ENCODE data around the gene MEN1. TPM values are rescaled to one million over a fixed set of nuclear protein-coding genes. Genes with fewer than 3 reads are reported as not detected.

MEN1 gene
- total RNA-seq, 2 experiments from 2014 or later: 44.4 to 72.4 TPM

GRCh38 chr11:64832467-64833197 lies 22.3 kb upstream of the MEN1 start:
- CTCF ChIA-PET (ENCODE audit: unreplicated experiment): no interaction called here

GRCh38 chr11:64831411-64831891 lies 21.1 kb upstream of the MEN1 start:
- no peaks in the 10 kb centered on the region for H3K36me3 ChIP-seq (ENCODE audit: insufficient read depth, low read length)
- no TSS peak for BruUV-seq (replicated peaks)
- no peak for DNase-seq (ENCODE audit: low spot score)
- no peak overlapping the region for H3K4me2 ChIP-seq (ENCODE audit: low read length)
- H2AFZ ChIP-seq (ENCODE audit: low read length): no peak overlapping the region
- peaks cover 4% of the 10 kb centered on the region for H3K4me1 ChIP-seq (ENCODE audit: insufficient read depth, low read length, poor library complexity, severe bottlenecking)
- H3K27ac ChIP-seq (ENCODE audit: low read depth, low read length, poor library complexity, severe bottlenecking): no peak overlapping the region
- intact Hi-C loops (cut with micrococcal nuclease; ENCODE audit: unreplicated experiment): no loop called here
- no peaks in the 10 kb centered on the region for H3K9me2 ChIP-seq (ENCODE audit: insufficient read depth, low read length)
- CTCF ChIA-PET (ENCODE audit: unreplicated experiment): no interaction called here
- no peak overlapping the region for H3K4me3 ChIP-seq (ENCODE audit: low read depth, low read length, poor library complexity, severe bottlenecking)
- H3K79me2 ChIP-seq (ENCODE audit: insufficient read depth, low read depth, low read length): no peaks in the 10 kb centered on the region
- TF ChIP-seq EZH2phosphoT487 (IDR thresholded peaks at IDR 0.05; ENCODE audit: borderline replicate concordance, low read depth, low read length): no peak
- TF ChIP-seq CTCF (conservative IDR thresholded peaks at IDR 0.05; ENCODE audit: low read length): no peak
- H4K20me1 ChIP-seq (ENCODE audit: insufficient read depth, low read length): no peaks in the 10 kb centered on the region
- H3K9me3 ChIP-seq (ENCODE audit: low read length): no peaks in the 10 kb centered on the region
- POLR2A ChIA-PET: no interaction called here

More at GRCh38 chr11:64832467-64833197, 22.3 kb upstream of the MEN1 start:
- no TSS peak for BruUV-seq (replicated peaks)
- H4K20me1 ChIP-seq (ENCODE audit: insufficient read depth, low read length): no peaks in the 10 kb centered on the region
- intact Hi-C loops (cut with micrococcal nuclease; ENCODE audit: unreplicated experiment): no loop called here
- H3K9me3 ChIP-seq (ENCODE audit: low read length): no peaks in the 10 kb centered on the region
- no peak overlapping the region for H3K27ac ChIP-seq (ENCODE audit: low read depth, low read length, poor library complexity, severe bottlenecking)
- TF ChIP-seq EZH2phosphoT487 (IDR thresholded peaks at IDR 0.05; ENCODE audit: borderline replicate concordance, low read depth, low read length): no peak
- TF ChIP-seq CTCF (conservative IDR thresholded peaks at IDR 0.05; ENCODE audit: low read length): no peak
- no peaks in the 10 kb centered on the region for H3K36me3 ChIP-seq (ENCODE audit: insufficient read depth, low read length)
- peaks cover 4% of the 10 kb centered on the region for H3K4me1 ChIP-seq (ENCODE audit: insufficient read depth, low read length, poor library complexity, severe bottlenecking)
- no peak for DNase-seq (ENCODE audit: low spot score)
- no peak overlapping the region for H2AFZ ChIP-seq (ENCODE audit: low read length)
- H3K9me2 ChIP-seq (ENCODE audit: insufficient read depth, low read length): no peaks in the 10 kb centered on the region
- no peak overlapping the region for H3K4me3 ChIP-seq (ENCODE audit: low read depth, low read length, poor library complexity, severe bottlenecking)
- H3K79me2 ChIP-seq (ENCODE audit: insufficient read depth, low read depth, low read length): no peaks in the 10 kb centered on the region
- no peak overlapping the region for H3K4me2 ChIP-seq (ENCODE audit: low read length)
- POLR2A ChIA-PET: no interaction called here

GRCh38 chr11:64829536-64830251 lies 19.3 kb upstream of the MEN1 start:
- no peaks in the 10 kb centered on the region for H4K20me1 ChIP-seq (ENCODE audit: insufficient read depth, low read length)
- no peaks in the 10 kb centered on the region for H3K36me3 ChIP-seq (ENCODE audit: insufficient read depth, low read length)
- H3K9me2 ChIP-seq (ENCODE audit: insufficient read depth, low read length): no peaks in the 10 kb centered on the region
- H3K4me3 ChIP-seq (ENCODE audit: low read depth, low read length, poor library complexity, severe bottlenecking): no peak overlapping the region
- no TSS peak for BruUV-seq (replicated peaks)
- TF ChIP-seq CTCF (conservative IDR thresholded peaks at IDR 0.05; ENCODE audit: low read length) (no peak), EZH2phosphoT487 (IDR thresholded peaks at IDR 0.05; ENCODE audit: borderline replicate concordance, low read depth, low read length) (no peak)
- H3K79me2 ChIP-seq (ENCODE audit: insufficient read depth, low read depth, low read length): no peaks in the 10 kb centered on the region
- intact Hi-C loops (cut with micrococcal nuclease; ENCODE audit: unreplicated experiment): no loop called here
- POLR2A ChIA-PET: interaction anchor here (0.6 kb wide), 1 partner anchor 140 kb away, joined by 3 read pairs; no protein-coding TSS in a partner anchor
- CTCF ChIA-PET (ENCODE audit: unreplicated experiment): no interaction called here
- no peak overlapping the region for H2AFZ ChIP-seq (ENCODE audit: low read length)
- no peak overlapping the region for H3K4me2 ChIP-seq (ENCODE audit: low read length)
- no peak overlapping the region for H3K27ac ChIP-seq (ENCODE audit: low read depth, low read length, poor library complexity, severe bottlenecking)
- no peaks in the 10 kb centered on the region for H3K9me3 ChIP-seq (ENCODE audit: low read length)
- H3K4me1 ChIP-seq (ENCODE audit: insufficient read depth, low read length, poor library complexity, severe bottlenecking): peaks cover 4% of the 10 kb centered on the region
- no peak for DNase-seq (ENCODE audit: low spot score)

Data from OCI-LY7 (cell line).